GM12872 (cell line): ENCODE measurements around the gene SNX5.

ENCODE experiments used
- TF ChIP-seq, protein P1 (sequence below): IDR thresholded peaks from 3 replicates; pipeline ENCODE4 v1.5.1; 2011; ENCODE audit warnings: low read depth, mild to moderate bottlenecking, low read length, moderate library complexity; ENCODE audit not compliant: insufficient read depth

Gene SNX5

DNA sequence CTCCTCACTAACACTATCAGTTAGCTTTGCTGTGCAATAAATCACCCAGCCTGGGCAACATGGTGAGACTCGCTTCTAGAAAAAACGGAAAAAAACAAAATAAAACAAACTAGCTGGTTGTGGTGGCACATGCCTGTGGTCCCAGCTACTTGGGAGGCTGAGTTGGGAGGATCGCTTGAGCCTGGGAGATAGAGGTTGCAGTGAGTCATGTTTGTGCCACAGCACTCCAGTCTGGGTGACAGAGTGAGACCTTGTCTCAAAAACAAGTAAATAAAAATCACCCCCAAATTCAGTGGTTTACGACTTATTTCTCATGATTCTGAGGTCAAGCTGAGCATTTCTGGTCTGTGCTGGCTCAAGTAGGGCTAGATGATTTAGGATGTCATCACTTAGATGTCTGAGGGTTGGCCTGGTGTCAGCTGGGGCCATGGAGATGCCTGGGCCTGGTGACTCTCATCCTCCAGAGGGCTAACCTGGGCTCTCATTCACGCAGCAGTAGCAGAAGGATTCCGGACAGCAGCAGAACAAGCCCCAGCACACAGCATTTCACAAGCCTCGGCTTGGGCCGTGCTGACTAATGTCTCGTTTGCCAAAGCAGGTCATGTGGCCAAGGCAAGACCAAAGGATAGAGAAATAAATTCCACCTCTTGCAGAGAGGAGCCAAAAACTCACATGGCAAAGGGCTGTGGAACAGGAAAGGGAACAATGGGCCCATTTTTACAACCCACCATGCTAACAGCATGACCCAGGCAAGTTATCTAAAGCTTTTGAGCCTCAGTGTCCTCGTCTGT, 32.7 kb upstream of the SNX5 start:
- TF ChIP-seq, protein P1, sequence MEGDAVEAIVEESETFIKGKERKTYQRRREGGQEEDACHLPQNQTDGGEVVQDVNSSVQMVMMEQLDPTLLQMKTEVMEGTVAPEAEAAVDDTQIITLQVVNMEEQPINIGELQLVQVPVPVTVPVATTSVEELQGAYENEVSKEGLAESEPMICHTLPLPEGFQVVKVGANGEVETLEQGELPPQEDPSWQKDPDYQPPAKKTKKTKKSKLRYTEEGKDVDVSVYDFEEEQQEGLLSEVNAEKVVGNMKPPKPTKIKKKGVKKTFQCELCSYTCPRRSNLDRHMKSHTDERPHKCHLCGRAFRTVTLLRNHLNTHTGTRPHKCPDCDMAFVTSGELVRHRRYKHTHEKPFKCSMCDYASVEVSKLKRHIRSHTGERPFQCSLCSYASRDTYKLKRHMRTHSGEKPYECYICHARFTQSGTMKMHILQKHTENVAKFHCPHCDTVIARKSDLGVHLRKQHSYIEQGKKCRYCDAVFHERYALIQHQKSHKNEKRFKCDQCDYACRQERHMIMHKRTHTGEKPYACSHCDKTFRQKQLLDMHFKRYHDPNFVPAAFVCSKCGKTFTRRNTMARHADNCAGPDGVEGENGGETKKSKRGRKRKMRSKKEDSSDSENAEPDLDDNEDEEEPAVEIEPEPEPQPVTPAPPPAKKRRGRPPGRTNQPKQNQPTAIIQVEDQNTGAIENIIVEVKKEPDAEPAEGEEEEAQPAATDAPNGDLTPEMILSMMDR = no peak

DNA sequence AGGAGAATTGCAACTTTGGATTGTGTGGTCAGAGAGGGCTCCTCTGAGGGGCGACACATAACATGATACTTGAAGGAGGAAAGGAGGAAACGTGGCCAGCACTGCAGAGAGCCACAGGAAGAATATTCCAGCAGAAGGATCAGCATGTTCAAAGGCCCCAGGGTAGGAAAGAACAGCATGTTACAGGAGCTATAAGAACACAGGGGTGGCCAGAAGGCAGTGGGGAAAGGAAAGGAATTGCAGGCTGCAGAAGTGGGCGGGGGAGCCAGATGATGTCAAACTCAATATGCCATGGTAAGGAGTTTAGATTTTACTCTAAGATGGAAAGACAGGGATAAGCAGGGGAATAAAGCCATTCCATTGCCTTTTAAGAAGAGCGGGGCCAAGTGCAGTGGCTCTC, 31.0 kb upstream of the SNX5 start:
- TF ChIP-seq, protein P1 = no peak

DNA sequence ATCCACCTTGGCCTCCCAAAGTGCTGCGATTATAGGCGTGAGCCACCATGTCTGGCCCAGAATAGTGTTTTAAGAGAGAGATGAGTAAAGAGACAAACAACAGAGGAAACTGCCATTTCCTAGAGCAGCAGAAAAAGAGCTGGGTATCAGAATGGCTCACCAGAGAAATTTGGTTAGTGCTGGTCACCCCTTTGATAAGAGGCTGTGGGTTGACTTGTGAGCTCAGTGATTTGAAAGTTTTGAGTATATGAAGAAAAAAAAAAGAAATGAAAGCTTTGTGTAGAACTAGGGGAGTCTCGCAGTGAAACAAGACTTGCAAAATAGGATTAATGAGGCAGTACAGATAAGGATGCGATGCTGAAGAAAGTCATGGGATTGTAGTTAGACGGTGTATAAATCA, 29.9 kb upstream of the SNX5 start:
- TF ChIP-seq, protein P1 = no peak

DNA sequence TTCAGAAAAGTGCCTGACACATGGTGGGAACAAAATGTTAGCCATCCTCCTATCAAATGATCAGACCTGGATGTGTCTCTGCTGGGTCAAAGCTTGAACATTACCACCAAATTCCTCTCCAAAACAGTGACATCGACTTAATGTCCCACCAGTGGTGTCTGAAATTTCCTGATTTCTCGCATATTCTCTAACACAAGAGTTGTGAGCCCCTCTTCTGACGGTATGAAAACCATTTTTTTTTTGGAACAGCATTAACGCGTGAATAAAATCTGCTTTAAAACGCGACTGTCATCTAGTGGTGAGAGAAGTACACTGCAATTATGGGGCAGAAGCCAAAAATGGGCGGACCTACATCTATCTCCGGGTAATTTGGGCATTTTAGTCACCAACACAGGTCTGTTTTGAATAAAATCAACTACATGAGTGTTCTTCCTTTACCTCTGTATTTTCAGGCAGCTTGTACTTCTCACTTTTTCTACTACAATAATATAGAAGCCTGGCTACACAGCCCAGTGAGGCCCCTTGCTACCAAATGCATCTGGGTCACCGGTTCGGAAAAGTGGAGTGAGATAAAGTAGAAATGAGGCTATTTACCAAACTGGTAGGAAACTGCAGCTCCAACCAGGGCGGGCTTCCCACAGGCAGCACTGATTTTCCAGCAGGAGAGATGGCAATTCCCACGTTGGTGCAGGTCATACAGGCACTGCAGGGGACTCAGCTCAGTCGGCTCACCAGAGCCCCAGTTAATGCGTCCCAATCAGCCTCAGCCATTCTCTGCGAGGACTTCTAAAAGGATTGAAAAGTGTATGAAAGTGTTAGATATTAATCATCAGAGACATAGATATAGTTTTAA, 27.6 kb upstream of the SNX5 start:
- TF ChIP-seq, protein P1 = peak; percentile 98

DNA sequence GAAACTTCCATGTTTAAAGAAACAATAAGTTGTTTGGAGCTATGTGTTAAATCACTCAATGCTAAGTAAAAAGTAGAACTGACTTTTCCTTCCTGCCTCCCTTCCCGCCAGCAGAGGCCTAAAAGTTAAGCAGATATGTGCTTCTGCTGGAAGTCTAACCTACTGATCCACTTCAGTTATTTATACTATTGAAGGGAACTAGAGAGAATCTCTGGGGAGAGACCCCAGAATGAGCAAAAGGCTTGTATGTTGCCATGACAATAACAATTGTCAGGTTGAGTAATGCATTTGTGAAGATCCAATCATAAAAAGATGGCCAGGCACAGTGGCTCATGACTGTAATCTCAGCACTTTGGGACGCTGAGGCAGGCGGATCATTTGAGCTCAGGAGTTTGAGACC, 25.0 kb upstream of the SNX5 start:
- TF ChIP-seq, protein P1 = no peak

DNA sequence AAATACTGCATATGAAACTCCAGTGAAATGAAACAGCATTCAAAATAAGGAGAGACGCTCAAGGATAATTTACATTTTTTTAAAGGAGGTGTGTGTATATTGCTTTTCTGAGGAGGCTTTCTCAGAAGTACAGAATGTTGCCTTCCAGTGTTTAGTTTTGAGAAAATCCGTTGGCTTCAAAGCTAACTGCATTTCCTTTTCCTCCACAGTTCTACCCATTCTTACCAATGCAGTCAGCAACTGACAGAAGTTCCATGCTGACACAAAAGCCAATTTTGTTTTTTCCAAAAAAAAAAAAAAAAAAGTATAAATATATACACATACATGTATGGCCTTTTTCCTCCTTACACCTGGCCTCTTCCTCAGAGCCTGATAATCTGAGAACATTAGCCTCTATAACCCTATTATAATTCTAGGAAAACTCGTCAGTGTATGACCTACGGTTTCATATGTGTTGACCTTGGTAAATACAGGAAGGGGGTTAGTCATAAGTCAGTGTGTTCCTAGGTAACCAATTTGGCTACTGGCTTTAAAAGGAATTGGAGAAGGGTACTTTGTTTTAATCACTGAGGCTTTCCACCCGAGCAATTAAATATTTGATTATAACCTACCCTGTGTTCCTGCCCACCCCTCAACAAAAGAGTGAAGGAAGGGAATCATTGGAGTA, 24.4 kb upstream of the SNX5 start:
- TF ChIP-seq, protein P1 = no peak

DNA sequence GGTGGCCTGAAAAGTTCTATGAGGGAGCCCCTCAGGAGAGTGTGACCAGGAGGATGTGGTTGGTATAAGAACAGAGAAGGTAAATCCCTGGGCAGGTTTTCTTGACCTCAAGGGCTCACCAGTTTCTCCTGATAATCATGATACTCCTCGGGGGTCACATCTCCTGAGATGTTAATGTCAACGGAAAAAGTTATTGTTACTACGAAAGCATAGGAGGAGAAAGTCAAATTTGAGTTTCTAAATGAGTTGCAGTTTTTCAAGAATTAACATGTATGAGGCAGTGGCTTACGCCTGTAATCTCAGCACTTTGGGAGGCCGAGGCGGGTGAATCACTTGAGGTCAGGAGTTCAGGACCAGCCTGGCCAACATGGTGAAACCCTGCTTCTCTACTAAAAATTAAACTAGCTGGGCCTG, 23.6 kb upstream of the SNX5 start:
- TF ChIP-seq, protein P1 = no peak
